Breast epithelium (tissue), 4 donors: ENCODE data around the gene SCGB1D4. TPM values are rescaled to one million over a fixed set of nuclear protein-coding genes. Genes with fewer than 3 reads are reported as not detected.

Source experiments
- DNase-seq, 2 donors: peaks; one replicate each; pipeline ENCODE4 v3.0.0-alpha.2; 2019; ENCODE audit warnings: low spot score in 2 of 2
- H3K27ac ChIP-seq, 2 donors: fragments of 200-600 bp; sonication (generic) in 1 of 2; one replicate each; pipeline ENCODE4 v1.5.1; 2016 to 2019; ENCODE audit warnings: mild to moderate bottlenecking in 1 of 2
- H3K27me3 ChIP-seq, 2 donors: fragments of 200-600 bp; sonication (generic) in 1 of 2; one replicate each; pipeline versions ENCODE4 v1.5.1 to v1.6.0; 2017 to 2019; ENCODE audit warnings: control low read depth in 1 of 2, mild to moderate bottlenecking in 1 of 2
- H3K36me3 ChIP-seq: fragments of 200-600 bp; one replicate; pipeline ENCODE4 v1.5.1; 2019
- H3K4me1 ChIP-seq, 2 donors: fragments of 200-600 bp; sonication (generic); one replicate each; pipeline ENCODE4 v1.5.1; 2016 to 2019; ENCODE audit warnings: control low read depth in 1 of 2
- H3K4me3 ChIP-seq, 3 donors: fragments of 200-600 bp; sonication (generic); 1 replicate in 2 of 3; 2 replicates in 1 of 3; pipeline ENCODE4 v1.5.1; 2016 to 2019; ENCODE audit warnings: mild to moderate bottlenecking in 3 of 3, moderate library complexity in 2 of 3
- H3K9me3 ChIP-seq, 2 donors: fragments of 200-600 bp; sonication (generic) in 1 of 2; one replicate each; pipeline ENCODE4 v1.5.1; 2016 to 2019; ENCODE audit warnings: control low read depth in 1 of 2
- CTCF ChIP-seq, 3 donors: fragments of 450-650 bp; IDR thresholded peaks; one replicate each; pipeline ENCODE4 v1.5.1; 2016 to 2017; ENCODE audit warnings: antibody characterized with exemption in 3 of 3, mild to moderate bottlenecking in 3 of 3, moderate library complexity in 3 of 3
- POLR2A ChIP-seq: fragments of 450-650 bp; IDR thresholded peaks from one replicate; pipeline ENCODE4 v1.6.1; 2016; ENCODE audit warnings: antibody characterized with exemption, mild to moderate bottlenecking, moderate library complexity
- POLR2AphosphoS5 ChIP-seq, 3 donors: sonication (generic); formaldehyde crosslinking; IDR thresholded peaks; one replicate each; pipeline ENCODE4 v1.6.1; 2017; ENCODE audit warnings: antibody characterized with exemption in 3 of 3
- intact Hi-C: fragments of 100-400 bp; cut with DNase I; formaldehyde crosslinking; loops from one replicate; pipeline ENCODE4 v1.15.1; 2023; ENCODE audit warnings: low total_unique reads
- total RNA-seq, 3 donors: library from RNA; depleted of rRNA; stranded (reverse); fragments of >200 nt; gene quantifications; one replicate each; pipeline ENCODE4 v1.1.0, GENCODE V29; 2016

Gene SCGB1D4
- total RNA-seq, 3 donors from 2014 or later = not detected

GRCh38 chr11:62324731-62325556 lies 26.1 kb upstream of the SCGB1D4 start:
- H3K4me1 ChIP-seq = no peaks in the 10 kb centered on the region
- no peak overlapping the region for H3K4me3 ChIP-seq
- intact Hi-C loops = no loop called here
- no peaks in the 10 kb centered on the region for H3K36me3 ChIP-seq
- no peak for DNase-seq
- no peak overlapping the region for H3K27ac ChIP-seq
- TF ChIP-seq POLR2A (no peak), CTCF (IDR thresholded peaks at IDR 0.05) (peak in 2 of 3 donors; percentile 42 to 63)
- no peaks in the 10 kb centered on the region for H3K27me3 ChIP-seq
- H3K9me3 ChIP-seq = no peaks in the 10 kb centered on the region

- Histone ChIP-seq H3K27me3 (no peaks in the 10 kb centered on the region), H3K36me3 (no peaks in the 10 kb centered on the region), H3K4me1 (no peaks in the 10 kb centered on the region), H3K9me3 (no peaks in the 10 kb centered on the region), H3K4me3 (no peak overlapping the region), H3K27ac (no peak overlapping the region)
- intact Hi-C loops = no loop called here
- TF ChIP-seq POLR2A = no peak
- TF ChIP-seq CTCF (IDR thresholded peaks at IDR 0.05) = no peak
- TF ChIP-seq POLR2AphosphoS5 (IDR thresholded peaks at IDR 0.05) = no peak
- DNase-seq = no peak
These were observed 23.6 kb upstream of the SCGB1D4 start for GRCh38 chr11:62322524-62322923.

DNA sequence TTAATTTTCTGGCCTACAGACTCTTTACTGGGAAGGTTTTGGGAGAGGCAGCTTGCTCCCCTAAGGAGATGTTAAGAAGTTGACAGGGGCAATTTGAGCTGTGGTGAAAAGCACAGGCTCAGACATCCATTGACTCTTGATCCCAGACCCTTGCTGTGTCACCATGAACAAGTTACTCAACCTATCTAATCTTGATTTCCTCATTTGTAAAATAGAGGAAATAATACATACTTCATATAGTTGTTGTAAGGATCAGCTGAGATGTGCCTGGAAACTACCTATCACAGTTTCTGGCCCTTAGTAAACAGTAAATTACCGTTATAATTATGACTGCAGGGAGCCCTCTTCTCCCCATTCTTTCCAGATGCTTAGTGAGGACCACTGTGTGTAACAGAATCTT lies 16.6 kb upstream of the SCGB1D4 start:
- intact Hi-C loops = no loop called here
- H3K4me1 ChIP-seq = no peaks in the 10 kb centered on the region
- no peaks in the 10 kb centered on the region for H3K36me3 ChIP-seq

GRCh38 chr11:62309991-62310390 lies 11.1 kb upstream of the SCGB1D4 start:
- H3K36me3 ChIP-seq = no peaks in the 10 kb centered on the region
- no peaks in the 10 kb centered on the region for H3K9me3 ChIP-seq
- DNase-seq = no peak
- no peak overlapping the region for H3K27ac ChIP-seq
- TF ChIP-seq POLR2A (no peak), CTCF (IDR thresholded peaks at IDR 0.05) (no peak), POLR2AphosphoS5 (IDR thresholded peaks at IDR 0.05) (no peak)
- H3K27me3 ChIP-seq = peaks cover 0 to 8% of the 10 kb centered on the region in 2 donors
- no peaks in the 10 kb centered on the region for H3K4me1 ChIP-seq
- intact Hi-C loops = no loop called here
- no peak overlapping the region for H3K4me3 ChIP-seq

More for the DNA sequence above, 16.6 kb upstream of the SCGB1D4 start:
- no peak overlapping the region for H3K27ac ChIP-seq
- DNase-seq = no peak
- H3K4me3 ChIP-seq = no peak overlapping the region
- H3K9me3 ChIP-seq = no peaks in the 10 kb centered on the region
- TF ChIP-seq POLR2AphosphoS5 (IDR thresholded peaks at IDR 0.05) = no peak
- no peak for TF ChIP-seq POLR2A
- TF ChIP-seq CTCF (IDR thresholded peaks at IDR 0.05) = no peak
- peaks cover 0 to 8% of the 10 kb centered on the region in 2 donors for H3K27me3 ChIP-seq

DNA sequence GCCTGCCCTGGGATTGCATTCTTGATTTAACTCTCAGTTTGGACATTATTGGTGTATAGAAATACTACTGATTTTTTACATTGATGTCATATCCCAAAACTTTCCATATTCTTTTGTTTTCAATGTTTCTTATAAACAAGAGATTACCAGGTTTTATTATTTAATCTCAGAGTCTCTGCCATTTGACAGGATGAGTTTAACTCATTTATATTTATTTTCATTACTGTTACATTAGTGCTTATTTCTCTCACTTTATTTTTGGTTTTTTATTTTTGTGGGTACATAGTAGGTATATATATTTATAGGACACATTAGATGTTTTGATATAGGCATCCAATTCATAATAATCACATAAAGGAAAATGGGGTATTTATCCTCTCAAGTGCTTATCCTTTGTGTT lies 9.1 kb upstream of the SCGB1D4 start:
- Histone ChIP-seq H3K27me3 (peaks cover 0 to 4% of the 10 kb centered on the region in 2 donors), H3K4me1 (no peaks in the 10 kb centered on the region), H3K36me3 (no peaks in the 10 kb centered on the region), H3K27ac (no peak overlapping the region), H3K4me3 (no peak overlapping the region), H3K9me3 (no peaks in the 10 kb centered on the region)
- no peak for TF ChIP-seq POLR2AphosphoS5 (IDR thresholded peaks at IDR 0.05)
- TF ChIP-seq CTCF (IDR thresholded peaks at IDR 0.05) = no peak
- no peak for TF ChIP-seq POLR2A
- intact Hi-C loops = no loop called here
- DNase-seq = no peak
